ENCODE results near the gene RAB40B.

The RAB40B gene

GRCh38 chr17:82734987-82735866 lies 36.7 kb upstream of the RAB40B start, which contains the start of gene FN3K:
FN3K (plus strand) TSS chr17:82735615; CDS start chr17:82735637, 22 bp downstream.
- Histone ChIP-seq H3K14ac (ENCODE audit: low read length) (peak within 1 kb of the TSS; percentile 49), H3K4me1 (ENCODE audit: control insufficient read depth in 1 of 2, insufficient read depth in 2 of 2, low read length in 2 of 2) (peaks cover 3 to 6% of the 10 kb centered on the region in 2 experiments), H3K79me2 (ENCODE audit: control insufficient read depth, insufficient read depth, low read length, poor library complexity) (no peaks in the 10 kb centered on the region), H4K91ac (ENCODE audit: low read depth, low read length) (peak within 1 kb of the TSS; percentile 18), H2AFZ (ENCODE audit: insufficient read depth, low read length, poor library complexity) (peak within 1 kb of the TSS; percentile 68), H3K9ac (ENCODE audit: low read length) (peak within 1 kb of the TSS; percentile 67), H3K18ac (ENCODE audit: low read length) (no peak within 1 kb of the TSS), H3K27me3 (ENCODE audit: insufficient read depth, low read length) (no peaks in the 10 kb centered on the region), H4K12ac (ENCODE audit: low read depth, low read length) (peak within 1 kb of the TSS; percentile 43), H2AK5ac (ENCODE audit: low read length) (no peak within 1 kb of the TSS), H3K4me3 (ENCODE audit: low read depth, low read length) (peak within 1 kb of the TSS; percentile 75), H4K8ac (ENCODE audit: low read depth, low read length) (peak within 1 kb of the TSS; percentile 83), H3K36me3 (ENCODE audit: control insufficient read depth in 1 of 2, insufficient read depth in 2 of 2, low read length in 2 of 2) (peaks cover 3 to 5% of the 10 kb centered on the region in 2 experiments), H2BK120ac (ENCODE audit: insufficient read depth, low read length, poor library complexity) (no peak within 1 kb of the TSS), H2BK12ac (ENCODE audit: low read length) (no peak within 1 kb of the TSS), H3K27ac (ENCODE audit: low read depth, low read length) (no peak within 1 kb of the TSS), H3K79me1 (ENCODE audit: low read length) (peaks cover 2% of the 10 kb centered on the region), H3K4ac (ENCODE audit: low read depth, low read length) (peak within 1 kb of the TSS; percentile 4), H2BK5ac (ENCODE audit: low read depth, low read length, poor library complexity) (no peak within 1 kb of the TSS), H3K9me3 (ENCODE audit: insufficient read depth, low read depth, low read length) (peaks cover 7% of the 10 kb centered on the region), H3K4me2 (ENCODE audit: low read length) (peak within 1 kb of the TSS; percentile 98), H3K23ac (ENCODE audit: low read length) (no peak within 1 kb of the TSS)
- DNase-seq: peak; percentile 51 to 70
- no CpG with 5 or more reads among the region's 101 CpGs for WGBS (ENCODE audit: extremely low coverage, insufficient coverage, insufficient read length)

- Histone ChIP-seq H3K27me3 (ENCODE audit: insufficient read depth, low read length) (no peaks in the 10 kb centered on the region), H2AFZ (ENCODE audit: insufficient read depth, low read length, poor library complexity) (no peak overlapping the region), H4K91ac (ENCODE audit: low read depth, low read length) (no peak overlapping the region), H2BK120ac (ENCODE audit: insufficient read depth, low read length, poor library complexity) (no peak overlapping the region), H3K4ac (ENCODE audit: low read depth, low read length) (no peak overlapping the region), H2AK5ac (ENCODE audit: low read length) (no peak overlapping the region), H3K9ac (ENCODE audit: low read length) (no peak overlapping the region), H3K4me2 (ENCODE audit: low read length) (no peak overlapping the region), H2BK5ac (ENCODE audit: low read depth, low read length, poor library complexity) (no peak overlapping the region), H3K36me3 (ENCODE audit: control insufficient read depth in 1 of 2, insufficient read depth in 2 of 2, low read length in 2 of 2) (peaks cover 15 to 16% of the 10 kb centered on the region in 2 experiments), H4K8ac (ENCODE audit: low read depth, low read length) (no peak overlapping the region), H3K79me1 (ENCODE audit: low read length) (peaks cover 2% of the 10 kb centered on the region), H3K4me3 (ENCODE audit: low read depth, low read length) (no peak overlapping the region), H3K23ac (ENCODE audit: low read length) (no peak overlapping the region), H3K4me1 (ENCODE audit: control insufficient read depth in 1 of 2, insufficient read depth in 2 of 2, low read length in 2 of 2) (peaks cover 3 to 6% of the 10 kb centered on the region in 2 experiments), H4K12ac (ENCODE audit: low read depth, low read length) (no peak overlapping the region), H3K18ac (ENCODE audit: low read length) (no peak overlapping the region), H3K9me3 (ENCODE audit: insufficient read depth, low read depth, low read length) (peaks cover 7% of the 10 kb centered on the region), H3K14ac (ENCODE audit: low read length) (no peak overlapping the region), H2BK12ac (ENCODE audit: low read length) (no peak overlapping the region), H3K79me2 (ENCODE audit: control insufficient read depth, insufficient read depth, low read length, poor library complexity) (no peaks in the 10 kb centered on the region), H3K27ac (ENCODE audit: low read depth, low read length) (no peak overlapping the region)
- no peak for DNase-seq
- no CpG with 5 or more reads among the region's 13 CpGs for WGBS (ENCODE audit: extremely low coverage, insufficient coverage, insufficient read length)
Observed at GRCh38 chr17:82732118-82732743, 33.7 kb upstream of the RAB40B start.

GRCh38 chr17:82729479-82730260 lies 31.2 kb upstream of the RAB40B start:
- Histone ChIP-seq H2AFZ (ENCODE audit: insufficient read depth, low read length, poor library complexity) (no peak overlapping the region), H2BK5ac (ENCODE audit: low read depth, low read length, poor library complexity) (no peak overlapping the region), H3K36me3 (ENCODE audit: control insufficient read depth in 1 of 2, insufficient read depth in 2 of 2, low read length in 2 of 2) (peaks cover 27 to 28% of the 10 kb centered on the region in 2 experiments), H3K9ac (ENCODE audit: low read length) (no peak overlapping the region), H2BK12ac (ENCODE audit: low read length) (no peak overlapping the region), H3K79me1 (ENCODE audit: low read length) (no peaks in the 10 kb centered on the region), H3K9me3 (ENCODE audit: insufficient read depth, low read depth, low read length) (peaks cover 7% of the 10 kb centered on the region), H3K27ac (ENCODE audit: low read depth, low read length) (no peak overlapping the region), H3K4me3 (ENCODE audit: low read depth, low read length) (peak overlapping the region; percentile 15), H2BK120ac (ENCODE audit: insufficient read depth, low read length, poor library complexity) (no peak overlapping the region), H3K4me2 (ENCODE audit: low read length) (no peak overlapping the region), H3K23ac (ENCODE audit: low read length) (no peak overlapping the region), H4K91ac (ENCODE audit: low read depth, low read length) (no peak overlapping the region), H4K12ac (ENCODE audit: low read depth, low read length) (no peak overlapping the region), H4K8ac (ENCODE audit: low read depth, low read length) (no peak overlapping the region), H2AK5ac (ENCODE audit: low read length) (no peak overlapping the region), H3K14ac (ENCODE audit: low read length) (no peak overlapping the region), H3K4ac (ENCODE audit: low read depth, low read length) (no peak overlapping the region), H3K79me2 (ENCODE audit: control insufficient read depth, insufficient read depth, low read length, poor library complexity) (no peaks in the 10 kb centered on the region), H3K27me3 (ENCODE audit: insufficient read depth, low read length) (no peaks in the 10 kb centered on the region), H3K4me1 (ENCODE audit: control insufficient read depth in 1 of 2, insufficient read depth in 2 of 2, low read length in 2 of 2) (no peaks in the 10 kb centered on the region), H3K18ac (ENCODE audit: low read length) (no peak overlapping the region)
- no CpG with 5 or more reads among the region's 48 CpGs for WGBS (ENCODE audit: extremely low coverage, insufficient coverage, insufficient read length)
- no peak for DNase-seq

GRCh38 chr17:82726427-82726826 lies 27.9 kb upstream of the RAB40B start:
- Histone ChIP-seq H2BK120ac (ENCODE audit: insufficient read depth, low read length, poor library complexity) (no peak overlapping the region), H3K18ac (ENCODE audit: low read length) (no peak overlapping the region), H3K36me3 (ENCODE audit: control insufficient read depth in 1 of 2, insufficient read depth in 2 of 2, low read length in 2 of 2) (peaks cover 33 to 35% of the 10 kb centered on the region in 2 experiments), H3K9me3 (ENCODE audit: insufficient read depth, low read depth, low read length) (peaks cover 4% of the 10 kb centered on the region), H3K27me3 (ENCODE audit: insufficient read depth, low read length) (no peaks in the 10 kb centered on the region), H3K4ac (ENCODE audit: low read depth, low read length) (no peak overlapping the region), H2AK5ac (ENCODE audit: low read length) (no peak overlapping the region), H3K79me1 (ENCODE audit: low read length) (no peaks in the 10 kb centered on the region), H3K4me3 (ENCODE audit: low read depth, low read length) (no peak overlapping the region), H3K23ac (ENCODE audit: low read length) (no peak overlapping the region), H3K4me2 (ENCODE audit: low read length) (no peak overlapping the region), H2BK12ac (ENCODE audit: low read length) (no peak overlapping the region), H4K8ac (ENCODE audit: low read depth, low read length) (no peak overlapping the region), H3K4me1 (ENCODE audit: control insufficient read depth in 1 of 2, insufficient read depth in 2 of 2, low read length in 2 of 2) (no peaks in the 10 kb centered on the region), H3K9ac (ENCODE audit: low read length) (no peak overlapping the region), H3K14ac (ENCODE audit: low read length) (no peak overlapping the region), H3K27ac (ENCODE audit: low read depth, low read length) (no peak overlapping the region), H2BK5ac (ENCODE audit: low read depth, low read length, poor library complexity) (no peak overlapping the region), H2AFZ (ENCODE audit: insufficient read depth, low read length, poor library complexity) (no peak overlapping the region), H4K91ac (ENCODE audit: low read depth, low read length) (no peak overlapping the region), H4K12ac (ENCODE audit: low read depth, low read length) (no peak overlapping the region), H3K79me2 (ENCODE audit: control insufficient read depth, insufficient read depth, low read length, poor library complexity) (no peaks in the 10 kb centered on the region)
- WGBS (ENCODE audit: extremely low coverage, insufficient coverage, insufficient read length): no CpG with 5 or more reads among the region's 10 CpGs
- DNase-seq: no peak

Measured in trophoblast cell (in vitro differentiated cells and primary cell).